Loucy (cell line): Measurements from ENCODE around the gene HMX2.
"Not testable (repeated sequence)": the region's sequence is repeated elsewhere in the genome, so short reads cannot be mapped to it uniquely, and the experiment has no call there.

ENCODE experiments used
- EZH2phosphoT487 ChIP-seq: fragments of 200-600 bp; IDR thresholded peaks from 2 replicates; pipeline ENCODE4 v1.6.1; 2018; ENCODE audit warnings: antibody characterized with exemption, mild to moderate bottlenecking, moderate library complexity, borderline replicate concordance
- TF ChIP-seq, protein P1 (sequence below): fragments of 200-600 bp; sonication (generic); conservative IDR thresholded peaks from 2 replicates; pipeline ENCODE4 v1.5.1; 2014; ENCODE audit warnings: mild to moderate bottlenecking, antibody characterized with exemption, low read length

DNA sequence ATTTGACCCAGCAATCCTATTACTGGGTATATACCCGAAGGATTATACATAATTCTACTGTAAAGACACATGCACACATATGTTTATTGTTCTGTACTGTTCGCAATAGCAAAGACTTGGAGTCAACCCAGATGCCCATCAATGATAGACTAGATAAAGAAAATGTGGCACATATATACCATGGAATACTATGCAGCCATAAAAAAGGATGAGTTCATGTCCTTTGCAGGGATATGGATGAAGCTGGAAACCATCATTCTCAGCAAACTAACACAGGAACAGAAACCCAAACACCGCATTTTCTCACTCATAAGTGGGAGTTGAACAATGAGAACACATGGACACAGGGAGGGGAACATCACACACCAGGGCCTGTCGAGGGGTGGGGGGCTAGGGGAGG lies 30.5 kb downstream of the HMX2 start:
- TF ChIP-seq, protein P1, sequence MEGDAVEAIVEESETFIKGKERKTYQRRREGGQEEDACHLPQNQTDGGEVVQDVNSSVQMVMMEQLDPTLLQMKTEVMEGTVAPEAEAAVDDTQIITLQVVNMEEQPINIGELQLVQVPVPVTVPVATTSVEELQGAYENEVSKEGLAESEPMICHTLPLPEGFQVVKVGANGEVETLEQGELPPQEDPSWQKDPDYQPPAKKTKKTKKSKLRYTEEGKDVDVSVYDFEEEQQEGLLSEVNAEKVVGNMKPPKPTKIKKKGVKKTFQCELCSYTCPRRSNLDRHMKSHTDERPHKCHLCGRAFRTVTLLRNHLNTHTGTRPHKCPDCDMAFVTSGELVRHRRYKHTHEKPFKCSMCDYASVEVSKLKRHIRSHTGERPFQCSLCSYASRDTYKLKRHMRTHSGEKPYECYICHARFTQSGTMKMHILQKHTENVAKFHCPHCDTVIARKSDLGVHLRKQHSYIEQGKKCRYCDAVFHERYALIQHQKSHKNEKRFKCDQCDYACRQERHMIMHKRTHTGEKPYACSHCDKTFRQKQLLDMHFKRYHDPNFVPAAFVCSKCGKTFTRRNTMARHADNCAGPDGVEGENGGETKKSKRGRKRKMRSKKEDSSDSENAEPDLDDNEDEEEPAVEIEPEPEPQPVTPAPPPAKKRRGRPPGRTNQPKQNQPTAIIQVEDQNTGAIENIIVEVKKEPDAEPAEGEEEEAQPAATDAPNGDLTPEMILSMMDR, result not testable (repeated sequence)
- not testable (repeated sequence) for TF ChIP-seq EZH2phosphoT487
